SU-DHL-6 (cell line): ENCODE measurements around the gene SLC48A1.

Experiments
- EZH2phosphoT487 ChIP-seq: fragments of 200-600 bp; sonication (generic), shearing (Covaris generic); conservative IDR thresholded peaks from 2 replicates; pipeline ENCODE4 v1.6.1; 2018; ENCODE audit warnings: mild to moderate bottlenecking, antibody characterized with exemption, low read length, moderate library complexity, mixed read lengths
- TF ChIP-seq, protein P1 (sequence below): fragments of 200-600 bp; sonication (generic); IDR thresholded peaks from one replicate; pipeline ENCODE4 v1.5.1; 2017; ENCODE audit warnings: antibody characterized with exemption, mild to moderate bottlenecking, low read length, moderate library complexity; ENCODE audit not compliant: insufficient read depth, poor library complexity, severe bottlenecking

DNA sequence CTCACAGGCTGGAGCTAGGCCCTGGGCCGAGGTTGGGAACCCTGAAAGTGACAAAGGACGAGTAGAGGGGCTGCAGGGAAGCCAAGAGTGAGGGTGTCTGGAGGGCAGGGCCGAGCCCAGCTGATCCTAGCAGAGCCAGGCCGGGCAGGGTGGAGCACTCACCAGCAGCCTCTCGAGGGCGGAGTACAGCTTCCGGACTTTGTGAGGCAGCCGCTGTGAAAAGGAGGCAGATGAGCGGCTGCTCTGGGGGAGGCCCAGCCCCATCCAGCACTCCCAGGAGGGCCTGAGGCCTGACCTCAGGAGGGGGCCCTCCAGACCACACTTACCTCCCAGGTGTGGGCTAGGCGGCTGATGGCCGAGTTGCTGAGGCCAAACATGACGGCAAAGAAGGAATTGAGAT lies 33.1 kb upstream of the SLC48A1 start:
- TF ChIP-seq, protein P1, sequence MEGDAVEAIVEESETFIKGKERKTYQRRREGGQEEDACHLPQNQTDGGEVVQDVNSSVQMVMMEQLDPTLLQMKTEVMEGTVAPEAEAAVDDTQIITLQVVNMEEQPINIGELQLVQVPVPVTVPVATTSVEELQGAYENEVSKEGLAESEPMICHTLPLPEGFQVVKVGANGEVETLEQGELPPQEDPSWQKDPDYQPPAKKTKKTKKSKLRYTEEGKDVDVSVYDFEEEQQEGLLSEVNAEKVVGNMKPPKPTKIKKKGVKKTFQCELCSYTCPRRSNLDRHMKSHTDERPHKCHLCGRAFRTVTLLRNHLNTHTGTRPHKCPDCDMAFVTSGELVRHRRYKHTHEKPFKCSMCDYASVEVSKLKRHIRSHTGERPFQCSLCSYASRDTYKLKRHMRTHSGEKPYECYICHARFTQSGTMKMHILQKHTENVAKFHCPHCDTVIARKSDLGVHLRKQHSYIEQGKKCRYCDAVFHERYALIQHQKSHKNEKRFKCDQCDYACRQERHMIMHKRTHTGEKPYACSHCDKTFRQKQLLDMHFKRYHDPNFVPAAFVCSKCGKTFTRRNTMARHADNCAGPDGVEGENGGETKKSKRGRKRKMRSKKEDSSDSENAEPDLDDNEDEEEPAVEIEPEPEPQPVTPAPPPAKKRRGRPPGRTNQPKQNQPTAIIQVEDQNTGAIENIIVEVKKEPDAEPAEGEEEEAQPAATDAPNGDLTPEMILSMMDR, result no peak
- no peak for TF ChIP-seq EZH2phosphoT487
